Measurements from ENCODE around the gene DEDD.

DNA sequence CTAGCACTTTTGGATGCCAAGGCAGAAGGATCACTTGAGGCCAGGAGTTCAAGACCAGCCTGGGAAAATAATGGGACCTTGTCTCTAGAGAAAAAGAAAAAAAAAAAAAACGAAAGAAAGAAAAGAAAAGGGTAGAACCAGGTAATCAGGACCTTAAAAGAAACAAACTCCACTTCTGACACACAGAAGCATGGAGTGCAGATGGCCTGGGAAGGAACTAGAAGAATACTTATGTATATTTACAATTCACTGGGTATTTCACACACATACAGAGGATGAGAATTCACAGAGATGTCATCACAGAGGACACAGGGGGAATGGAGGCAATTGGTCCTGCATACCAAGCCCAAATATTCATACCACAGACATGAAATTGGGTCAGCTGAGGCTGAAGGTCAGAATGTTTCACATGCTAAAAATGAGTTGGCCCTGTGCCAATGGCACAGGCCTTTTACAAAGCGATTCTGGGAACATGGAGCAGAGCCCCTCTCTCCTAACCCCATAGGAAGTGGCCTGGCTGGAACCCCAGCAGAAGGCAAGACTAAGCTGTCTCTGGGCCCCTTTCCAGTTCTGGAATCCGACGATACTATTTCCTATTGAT is 40.4 kb upstream of the DEDD start:
- TF ChIP-seq, protein P1, sequence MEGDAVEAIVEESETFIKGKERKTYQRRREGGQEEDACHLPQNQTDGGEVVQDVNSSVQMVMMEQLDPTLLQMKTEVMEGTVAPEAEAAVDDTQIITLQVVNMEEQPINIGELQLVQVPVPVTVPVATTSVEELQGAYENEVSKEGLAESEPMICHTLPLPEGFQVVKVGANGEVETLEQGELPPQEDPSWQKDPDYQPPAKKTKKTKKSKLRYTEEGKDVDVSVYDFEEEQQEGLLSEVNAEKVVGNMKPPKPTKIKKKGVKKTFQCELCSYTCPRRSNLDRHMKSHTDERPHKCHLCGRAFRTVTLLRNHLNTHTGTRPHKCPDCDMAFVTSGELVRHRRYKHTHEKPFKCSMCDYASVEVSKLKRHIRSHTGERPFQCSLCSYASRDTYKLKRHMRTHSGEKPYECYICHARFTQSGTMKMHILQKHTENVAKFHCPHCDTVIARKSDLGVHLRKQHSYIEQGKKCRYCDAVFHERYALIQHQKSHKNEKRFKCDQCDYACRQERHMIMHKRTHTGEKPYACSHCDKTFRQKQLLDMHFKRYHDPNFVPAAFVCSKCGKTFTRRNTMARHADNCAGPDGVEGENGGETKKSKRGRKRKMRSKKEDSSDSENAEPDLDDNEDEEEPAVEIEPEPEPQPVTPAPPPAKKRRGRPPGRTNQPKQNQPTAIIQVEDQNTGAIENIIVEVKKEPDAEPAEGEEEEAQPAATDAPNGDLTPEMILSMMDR (IDR thresholded peaks at IDR 0.05): no peak
- no peak for TF ChIP-seq POLR2A (IDR thresholded peaks at IDR 0.05)

Measured in uterus (tissue), 2 donors.